NT2/D1 (cell line): ENCODE measurements around the gene ARMC6.

Experiments
- SUZ12 ChIP-seq: IDR thresholded peaks from 2 replicates; pipeline ENCODE4 v1.6.1; 2011; ENCODE audit not compliant: insufficient read length, insufficient read depth; ENCODE audit errors: extremely low read depth
- YY1 ChIP-seq: IDR thresholded peaks from 2 replicates; pipeline ENCODE4 v1.6.1; 2011; ENCODE audit not compliant: insufficient read length, insufficient read depth
- ZNF274 ChIP-seq: IDR thresholded peaks from 2 replicates; pipeline ENCODE4 v1.6.1; 2011; ENCODE audit warnings: mild to moderate bottlenecking, low read depth, low read length

DNA sequence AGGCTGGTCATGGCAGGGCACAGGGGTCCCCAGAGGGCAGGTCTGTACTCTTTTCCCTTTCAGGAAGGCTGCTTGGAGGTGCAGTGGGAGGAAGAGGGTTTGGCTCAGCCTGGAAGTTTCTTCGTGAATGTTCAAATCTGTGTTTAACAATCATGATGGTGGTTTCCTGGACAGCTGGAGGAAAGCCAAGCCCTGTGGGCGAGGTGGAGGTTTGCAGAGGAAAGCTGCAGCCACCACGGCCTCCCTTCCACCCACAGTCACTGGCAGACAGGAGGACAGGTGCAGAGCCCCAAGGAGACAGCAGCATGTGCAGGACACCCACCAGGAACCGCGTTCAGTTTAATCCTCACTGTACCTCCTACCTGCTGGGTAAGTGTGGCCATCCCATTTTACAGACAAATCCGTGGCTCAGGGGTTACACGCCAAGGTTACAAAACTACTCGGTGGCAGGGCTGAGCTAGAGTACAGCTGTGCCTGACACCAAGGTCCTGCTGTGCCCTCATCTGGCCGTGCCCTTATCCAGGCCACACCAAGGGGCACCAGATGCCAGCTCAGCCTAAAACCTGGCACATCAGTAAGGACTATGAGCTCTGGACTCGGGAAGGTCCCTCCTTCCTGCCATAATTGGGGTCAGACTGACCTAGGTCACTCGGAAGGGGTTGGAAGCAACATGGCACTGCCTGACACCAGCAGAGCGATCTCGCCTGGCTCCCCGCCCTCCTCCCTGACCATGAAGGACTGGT, 34.2 kb upstream of the ARMC6 start:
- TF ChIP-seq ZNF274: no peak
- TF ChIP-seq YY1: no peak
- TF ChIP-seq SUZ12: no peak
